ENCODE measurements around the gene PCYOX1L.

PCYOX1L gene

GRCh38 chr5:149338364-149338763 lies 19.5 kb upstream of the PCYOX1L start:
- no peak for DNase-seq

- DNase-seq, result no peak
These were observed 16.9 kb upstream of the PCYOX1L start for GRCh38 chr5:149340920-149341319.

GRCh38 chr5:149341876-149342275 lies 16.0 kb upstream of the PCYOX1L start:
- DNase-seq, result no peak

GRCh38 chr5:149344151-149344550 lies 13.7 kb upstream of the PCYOX1L start:
- no peak for DNase-seq

GRCh38 chr5:149345147-149345891 lies 12.5 kb upstream of the PCYOX1L start, which contains the start of gene GRPEL2:
GRPEL2 (plus strand) TSS chr5:149345499; CDS start chr5:149345540, 41 bp downstream.
- peak; percentile 98 for DNase-seq

- peak; percentile 53 for DNase-seq
These were observed 12.0 kb upstream of the PCYOX1L start for GRCh38 chr5:149345892-149346222.

GRCh38 chr5:149348518-149348917 lies 9.3 kb upstream of the PCYOX1L start:
- no peak for DNase-seq

GRCh38 chr5:149349382-149349781 lies 8.5 kb upstream of the PCYOX1L start:
- no peak for DNase-seq

GRCh38 chr5:149352169-149352568 lies 5.7 kb upstream of the PCYOX1L start:
- no peak for DNase-seq

GRCh38 chr5:149353911-149354310 lies 3.9 kb upstream of the PCYOX1L start:
- DNase-seq, result no peak

- DNase-seq, result no peak
These were observed 2.2 kb upstream of the PCYOX1L start for GRCh38 chr5:149355688-149356087.

- no peak for DNase-seq
These were observed 1.5 kb upstream of the PCYOX1L start for GRCh38 chr5:149356391-149356790.

- no peak for DNase-seq
These were observed 427 bp downstream of the PCYOX1L start for GRCh38 chr5:149358294-149358651.

- no peak for DNase-seq
These were observed 1.1 kb downstream of the PCYOX1L start for GRCh38 chr5:149358868-149359495.

- no peak for DNase-seq
These were observed 2.4 kb downstream of the PCYOX1L start for GRCh38 chr5:149360272-149360671.

- DNase-seq, result no peak
These were observed 4.7 kb downstream of the PCYOX1L start for GRCh38 chr5:149362541-149362940.

- no peak for DNase-seq
These were observed 5.5 kb downstream of the PCYOX1L start for GRCh38 chr5:149363358-149363757.

- DNase-seq, result no peak
These were observed 6.1 kb downstream of the PCYOX1L start for GRCh38 chr5:149363936-149364335.

- DNase-seq, result no peak
These were observed 6.9 kb downstream of the PCYOX1L start for GRCh38 chr5:149364719-149365118.

- DNase-seq, result no peak
These were observed 7.6 kb downstream of the PCYOX1L start for GRCh38 chr5:149365418-149365817.

GRCh38 chr5:149366169-149366729 lies 8.4 kb downstream of the PCYOX1L start:
- DNase-seq, result no peak

GRCh38 chr5:149367249-149367971 lies 9.6 kb downstream of the PCYOX1L start:
- DNase-seq, result peak; percentile 85

- no peak for DNase-seq
These were observed 10.3 kb downstream of the PCYOX1L start for GRCh38 chr5:149367972-149368645.

Data from fibroblast of skin of scalp (primary cell).